GM12878 (cell line): ENCODE data around the gene ARRDC5. TPM values are rescaled to one million over a fixed set of nuclear protein-coding genes. Genes with fewer than 3 reads are reported as not detected.

Experiments used
- ATF7 ChIP-seq: fragments of 450-650 bp; IDR thresholded peaks from 2 replicates; pipeline ENCODE4 v1.6.1; 2016; ENCODE audit warnings: low read depth, mild to moderate bottlenecking
- BCL11A ChIP-seq: IDR thresholded peaks from 2 replicates; pipeline ENCODE4 v1.6.1; 2011; ENCODE audit warnings: low read depth, low read length
- BCL3 ChIP-seq: IDR thresholded peaks from 2 replicates; pipeline ENCODE4 v1.6.1; 2011; ENCODE audit warnings: borderline replicate concordance, low read depth, mild to moderate bottlenecking, moderate library complexity, low read length; ENCODE audit not compliant: insufficient read depth, poor library complexity, severe bottlenecking
- CREM ChIP-seq: IDR thresholded peaks from 2 replicates; pipeline ENCODE4 v1.6.1; 2014; ENCODE audit warnings: antibody characterized with exemption, low read depth
- CUX1 ChIP-seq: IDR thresholded peaks from 2 replicates; pipeline ENCODE4 v1.6.1; 2012; ENCODE audit warnings: improper control_type of control experiment, low read depth, low read length; ENCODE audit not compliant: insufficient replicate concordance
- E2F8 ChIP-seq: fragments of 450-650 bp; IDR thresholded peaks from 2 replicates; pipeline ENCODE4 v1.6.1; 2018; ENCODE audit warnings: mild to moderate bottlenecking, low read depth, moderate library complexity; ENCODE audit not compliant: partially characterized antibody
- IKZF1 ChIP-seq: fragments of 450-650 bp; conservative IDR thresholded peaks from 2 replicates; pipeline ENCODE4 v1.6.1; 2017; ENCODE audit warnings: antibody characterized with exemption, mild to moderate bottlenecking
- KAT2A ChIP-seq: conservative IDR thresholded peaks from 2 replicates; pipeline ENCODE4 v1.6.1; 2011; ENCODE audit warnings: low read depth, low read length; ENCODE audit not compliant: control insufficient read depth
- LARP7 ChIP-seq: fragments of 450-650 bp; IDR thresholded peaks from 2 replicates; pipeline ENCODE4 v1.6.1; 2017; ENCODE audit warnings: mild to moderate bottlenecking
- MTA2 ChIP-seq: fragments of 450-650 bp; IDR thresholded peaks from 2 replicates; pipeline ENCODE4 v1.6.1; 2016; ENCODE audit warnings: low read depth, mild to moderate bottlenecking, moderate library complexity
- NBN ChIP-seq: fragments of 450-650 bp; IDR thresholded peaks from 2 replicates; pipeline ENCODE4 v1.6.1; 2016
- NFYB ChIP-seq: IDR thresholded peaks from 2 replicates; pipeline ENCODE4 v1.6.1; 2011; ENCODE audit warnings: low read depth, mild to moderate bottlenecking, low read length, improper control_type of control experiment, moderate library complexity; ENCODE audit not compliant: insufficient read depth
- RBBP5 ChIP-seq: fragments of 200-600 bp; sonication (generic); conservative IDR thresholded peaks from 2 replicates; pipeline ENCODE4 v1.6.1; 2016
- RELA ChIP-seq: fragments of 450-650 bp; IDR thresholded peaks from 2 replicates; pipeline ENCODE4 v1.8.0; 2014; ENCODE audit warnings: borderline replicate concordance; ENCODE audit not compliant: partially characterized antibody
- SKIL ChIP-seq: fragments of 450-650 bp; IDR thresholded peaks from 2 replicates; pipeline ENCODE4 v1.6.1; 2017; ENCODE audit warnings: mild to moderate bottlenecking, low read depth, inconsistent platforms; ENCODE audit not compliant: poor library complexity, severe bottlenecking
- SMARCA5 ChIP-seq: fragments of 450-650 bp; IDR thresholded peaks from 2 replicates; pipeline ENCODE4 v1.6.1; 2017; ENCODE audit warnings: mild to moderate bottlenecking
- TAF1 ChIP-seq: IDR thresholded peaks from 2 replicates; pipeline ENCODE4 v1.6.1; 2011; ENCODE audit warnings: mild to moderate bottlenecking, low read depth, low read length, borderline replicate concordance
- YBX1 ChIP-seq: fragments of 450-650 bp; IDR thresholded peaks from 2 replicates; pipeline ENCODE4 v1.6.1; 2016; ENCODE audit warnings: antibody characterized with exemption
- ZNF207 ChIP-seq: fragments of 450-650 bp; IDR thresholded peaks from 2 replicates; pipeline ENCODE4 v1.6.1; 2014; ENCODE audit warnings: antibody characterized with exemption, mild to moderate bottlenecking, borderline replicate concordance
- polyA plus RNA-seq, 11 experiments: library from polyadenylated mRNA; depleted of rRNA in 4 of 11; unstranded in 6 of 11; stranded (reverse) in 5 of 11; fragments of >200 nt; fragmentation: Nextera tagmentation in 4 of 11; fragmentation: Illumina TruSeq in 1 of 11; extraction: Ambion mirVana in 4 of 11; extraction: Trizol in 1 of 11; gene quantifications; 1 replicate in 1 of 11; 2 replicates in 10 of 11; pipeline versions ENCODE4 v1.2.1 to v1.2.3, GENCODE V29; 2011 to 2016; ENCODE audit warnings: inconsistent platforms in 2 of 11, missing spikeins in 2 of 11, low read depth in 1 of 11
- total RNA-seq, 4 experiments: library from RNA; depleted of rRNA in 3 of 4; stranded (reverse); fragments of >200 nt in 3 of 4; fragmentation: Illumina TruSeq in 1 of 4; extraction: Trizol in 1 of 4; gene quantifications; 2 replicates each; pipeline versions ENCODE4 v1.2.1 to v1.2.3, GENCODE V29; 2013 to 2021

The ARRDC5 gene
- total and polyA plus RNA-seq, 10 of the 15 experiments (the other 5 are each of a cell fraction or from before 2014, with no cell fraction given), result 0.03 to 0.38 (median 0.12) TPM; not detected in 2

GRCh38 chr19:4909156-4909896 is 6.6 kb upstream of the ARRDC5 start, which contains the start of gene UHRF1 (continued):
- TF ChIP-seq CUX1 (no peak), SKIL (no peak), ZNF207 (no peak), CREM (no peak), YBX1 (no peak), NBN (no peak), LARP7 (peak; percentile 36; the same call in 1 of the 2 replicates), E2F8 (peak; percentile 83), BCL11A (no peak), RELA (no peak), NFYB (peak; percentile 74), BCL3 (no peak), RBBP5 (no peak), SMARCA5 (peak; percentile 23; the same call in 1 of the 2 replicates), KAT2A (no peak), ATF7 (no peak), TAF1 (peak; percentile 85), IKZF1 (peak; percentile 60), MTA2 (no peak)
